Sigmoid colon (tissue), 4 donors: ENCODE measurements around the gene IMPG1.

Source experiments
- CTCF ChIP-seq, 4 experiments: fragments of 450-650 bp in 3 of 4; fragments of 200-600 bp in 1 of 4; IDR thresholded peaks; one replicate each; pipeline ENCODE4 v1.5.1; 2016 to 2019; ENCODE audit warnings: antibody characterized with exemption in 4 of 4, mild to moderate bottlenecking in 3 of 4, moderate library complexity in 2 of 4
- EP300 ChIP-seq, 4 donors: sonication (generic); formaldehyde crosslinking; IDR thresholded peaks; one replicate each; pipeline ENCODE4 v1.6.1; 2017; ENCODE audit warnings: antibody characterized with exemption in 4 of 4
- POLR2A ChIP-seq, 2 donors: fragments of 450-650 bp; IDR thresholded peaks; one replicate each; pipeline ENCODE4 v1.6.1; 2016; ENCODE audit warnings: antibody characterized with exemption in 2 of 2, mild to moderate bottlenecking in 2 of 2, moderate library complexity in 2 of 2
- POLR2AphosphoS5 ChIP-seq, 4 donors: sonication (generic); formaldehyde crosslinking; IDR thresholded peaks; one replicate each; pipeline ENCODE4 v1.6.1; 2017; ENCODE audit warnings: antibody characterized with exemption in 4 of 4

- TF ChIP-seq CTCF (IDR thresholded peaks at IDR 0.05) (no peak), POLR2AphosphoS5 (IDR thresholded peaks at IDR 0.05) (no peak), POLR2A (IDR thresholded peaks at IDR 0.05) (no peak), EP300 (IDR thresholded peaks at IDR 0.05) (no peak)
These were observed 126.2 kb downstream of the IMPG1 start for GRCh38 chr6:75946146-75946831.
